GM19238 (cell line): Measurements from ENCODE around the gene NISCH.
A peak's percentile ranks its signal among the peaks of the same experiment; 100 is the strongest.

Experiments
- DNase-seq: peaks from one replicate; pipeline ENCODE4 v3.0.0; 2011; ENCODE audit warnings: low spot score; ENCODE audit not compliant: insufficient read length

Gene NISCH

DNA sequence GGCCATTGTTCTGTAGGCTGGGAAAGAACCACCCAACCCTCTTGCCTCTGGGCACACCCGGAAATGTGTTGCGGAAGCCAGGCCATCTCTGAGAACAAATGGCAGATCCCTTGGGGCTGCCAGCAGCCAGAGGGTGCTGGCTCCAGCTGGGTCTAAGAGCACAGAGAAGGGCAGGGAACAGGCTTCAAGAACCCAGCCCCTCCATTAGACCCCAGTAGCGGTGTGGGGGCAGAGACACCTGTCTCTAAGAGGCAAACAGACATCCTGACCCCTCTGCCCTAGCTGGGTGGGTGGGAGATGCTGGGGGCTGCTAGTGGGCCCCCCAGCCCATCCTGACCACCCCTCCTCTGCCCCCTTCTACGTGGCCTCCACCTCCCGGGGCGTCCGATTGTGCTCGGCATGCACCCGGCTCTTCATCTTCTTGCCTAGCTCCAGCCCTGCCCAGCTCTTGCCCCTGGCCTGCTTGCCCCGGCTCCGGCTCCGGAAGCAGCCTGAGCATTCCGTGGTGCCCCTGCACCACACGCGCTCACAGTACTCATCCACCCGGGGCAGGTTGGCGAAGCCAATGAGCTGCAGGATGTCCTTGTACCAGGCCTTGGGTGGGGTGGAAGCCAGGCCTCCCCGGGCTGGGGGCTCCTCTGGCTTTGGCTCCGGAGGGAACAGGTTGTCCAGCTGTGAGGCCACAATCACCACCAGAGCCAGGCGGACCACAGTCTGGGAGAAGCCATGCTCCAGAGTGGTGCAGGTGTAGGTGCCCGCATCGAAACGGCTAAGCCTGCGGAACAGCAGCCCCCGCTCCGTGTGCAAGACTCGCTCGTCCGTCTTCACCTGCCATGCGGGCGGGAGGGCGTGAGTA, 19.9 kb upstream of the NISCH start:
- DNase-seq, result no peak

GRCh38 chr3:52436500-52437149, 18.8 kb upstream of the NISCH start:
- no peak for DNase-seq

DNA sequence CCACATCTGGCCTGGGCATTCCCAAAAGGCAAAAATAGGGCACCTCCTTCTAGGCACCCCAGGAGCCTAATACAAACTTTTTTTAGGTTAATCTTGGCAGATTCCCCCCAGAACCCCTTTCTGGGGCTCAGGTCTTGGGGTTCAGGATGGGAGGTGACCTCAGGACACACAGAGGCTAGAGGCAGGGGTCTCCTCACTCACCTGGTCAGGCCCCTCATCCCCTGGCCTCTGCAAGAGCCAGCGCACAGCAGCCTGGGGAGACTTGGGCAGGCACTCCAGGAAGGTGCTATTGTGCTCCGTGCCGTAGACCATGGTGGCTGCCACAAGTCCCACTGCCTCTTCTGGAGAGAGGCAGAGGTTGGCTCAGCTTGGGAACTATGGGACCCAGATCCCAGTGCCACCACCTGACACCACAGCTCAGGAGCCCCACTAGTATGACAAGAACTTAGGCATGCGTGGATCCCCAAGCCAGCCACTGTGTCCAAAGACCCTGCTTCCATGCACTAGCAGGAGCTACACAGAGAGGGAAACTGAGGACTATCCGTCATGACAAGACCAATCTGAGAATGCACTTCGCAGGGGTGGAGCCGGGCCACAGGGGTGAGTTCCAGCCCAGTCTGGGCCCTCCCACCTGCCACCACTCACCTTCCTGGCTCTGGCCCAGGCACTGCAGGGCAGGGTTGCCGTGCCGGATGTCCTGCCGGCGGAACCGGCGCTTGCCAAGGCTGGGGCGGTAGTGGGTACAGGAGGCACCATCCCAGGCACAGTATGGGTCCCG, 17.9 kb upstream of the NISCH start:
- no peak for DNase-seq

- DNase-seq, result no peak
Measured at GRCh38 chr3:52438104-52438376, 17.4 kb upstream of the NISCH start.

DNA sequence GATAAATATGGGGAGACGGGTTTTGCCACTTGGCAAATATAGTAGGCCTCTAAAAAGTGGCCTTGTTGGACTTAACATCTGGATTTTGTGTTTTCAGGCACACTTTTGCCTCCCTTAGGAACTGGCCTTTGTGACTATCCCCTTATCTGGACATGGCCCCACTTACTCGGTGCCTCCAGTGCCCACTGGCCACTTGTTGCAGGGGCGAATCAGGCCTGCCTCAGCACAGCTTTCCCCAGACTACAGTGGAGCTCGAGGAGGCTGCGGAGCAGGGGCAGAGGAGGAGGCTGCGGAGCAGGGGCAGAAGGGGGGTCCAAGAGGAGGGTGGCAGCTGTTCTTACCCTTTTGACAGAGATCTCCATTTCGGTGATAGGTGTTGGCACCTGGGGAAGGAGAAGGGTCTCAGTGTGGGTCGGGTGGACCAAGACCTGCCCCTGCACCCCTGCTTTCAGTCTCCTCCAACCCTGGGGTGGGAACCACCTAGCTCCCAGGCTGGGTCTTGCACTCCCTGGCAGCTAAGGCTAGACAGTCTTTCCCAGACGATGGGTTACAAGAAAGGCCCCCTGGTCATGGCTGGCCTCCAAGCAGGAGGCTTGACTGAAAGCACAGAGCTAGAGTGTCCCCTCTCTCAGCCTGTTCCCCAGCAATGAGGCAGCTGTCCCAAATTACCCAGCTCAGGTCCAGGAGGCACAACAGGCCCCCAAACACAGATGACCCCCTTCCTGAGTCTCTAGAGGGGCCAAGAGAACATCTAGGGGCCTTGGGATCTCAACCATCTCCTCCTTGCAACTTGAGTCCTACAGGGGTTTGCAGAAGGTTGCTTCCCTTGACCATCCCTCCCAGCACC, 16.6 kb upstream of the NISCH start:
- no peak for DNase-seq

- DNase-seq, result no peak
Measured at GRCh38 chr3:52439426-52440248, 15.8 kb upstream of the NISCH start.

DNA sequence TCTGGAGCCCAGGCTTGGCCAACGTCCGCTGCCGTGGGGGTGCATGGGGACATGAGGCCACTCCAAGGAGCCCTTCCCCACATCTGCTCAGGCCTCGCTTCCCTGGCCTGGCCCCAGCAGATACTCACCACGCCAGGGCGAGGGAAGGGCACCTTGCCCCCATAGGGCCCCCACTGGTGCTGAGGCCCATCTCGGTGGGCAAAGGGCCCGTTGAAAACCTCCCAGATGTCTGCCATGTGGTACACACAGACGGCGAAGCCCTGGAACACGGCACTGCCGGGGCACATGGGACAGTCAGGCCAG, 15.2 kb upstream of the NISCH start:
- DNase-seq, result no peak

DNA sequence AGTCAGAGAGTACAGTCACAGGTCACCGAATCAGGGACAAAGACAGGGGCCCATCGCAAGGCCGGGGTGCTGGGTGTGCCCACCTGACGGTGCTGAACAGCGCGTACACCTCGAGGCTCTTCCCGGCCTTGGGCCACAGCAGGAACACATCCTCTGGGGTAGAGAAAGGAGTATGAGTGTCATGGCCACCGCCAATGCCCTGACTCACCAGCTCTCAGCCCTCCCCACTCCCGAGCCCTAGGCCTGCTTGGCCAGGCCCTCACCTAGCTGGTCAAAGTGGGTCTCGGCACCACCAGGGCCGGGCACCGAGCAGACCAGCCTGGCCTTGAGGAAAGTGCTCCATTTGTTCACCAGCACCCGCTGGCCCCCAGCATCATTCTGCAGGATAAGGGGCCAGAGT, 14.7 kb upstream of the NISCH start:
- DNase-seq, result no peak

DNA sequence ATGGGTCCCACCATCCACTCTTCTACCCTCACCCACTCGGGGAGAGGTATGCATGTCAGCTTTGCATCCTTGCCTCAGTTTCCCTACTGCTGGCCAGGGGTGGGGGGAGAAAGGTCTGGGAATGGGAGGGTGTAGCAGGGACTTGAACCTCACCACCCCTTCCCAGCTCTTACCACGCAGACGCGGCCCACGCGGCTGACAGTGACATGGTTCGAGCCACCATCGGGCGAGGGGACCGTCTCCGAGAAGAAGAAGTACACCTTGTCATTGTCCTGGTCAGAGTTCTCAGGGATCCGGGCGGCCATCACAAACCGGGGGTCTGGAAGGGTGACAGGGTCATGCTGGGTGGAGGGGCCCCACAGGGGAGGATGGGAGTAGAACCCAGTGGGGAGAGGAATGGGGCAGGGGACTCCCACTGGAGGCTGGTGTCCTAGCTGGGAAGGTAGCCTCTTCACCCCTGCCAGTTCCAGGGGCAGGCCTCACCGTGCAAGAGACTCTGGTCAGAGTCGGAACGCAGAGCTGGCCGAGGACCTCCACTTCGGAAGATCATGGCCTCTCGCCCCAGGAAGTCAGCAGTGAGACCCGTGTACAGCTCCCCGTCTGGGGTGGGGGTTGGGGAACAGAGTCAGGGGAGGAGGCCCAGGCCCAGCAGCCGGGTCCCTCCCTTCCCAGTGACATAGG, 14.2 kb upstream of the NISCH start:
- DNase-seq, result no peak

DNA sequence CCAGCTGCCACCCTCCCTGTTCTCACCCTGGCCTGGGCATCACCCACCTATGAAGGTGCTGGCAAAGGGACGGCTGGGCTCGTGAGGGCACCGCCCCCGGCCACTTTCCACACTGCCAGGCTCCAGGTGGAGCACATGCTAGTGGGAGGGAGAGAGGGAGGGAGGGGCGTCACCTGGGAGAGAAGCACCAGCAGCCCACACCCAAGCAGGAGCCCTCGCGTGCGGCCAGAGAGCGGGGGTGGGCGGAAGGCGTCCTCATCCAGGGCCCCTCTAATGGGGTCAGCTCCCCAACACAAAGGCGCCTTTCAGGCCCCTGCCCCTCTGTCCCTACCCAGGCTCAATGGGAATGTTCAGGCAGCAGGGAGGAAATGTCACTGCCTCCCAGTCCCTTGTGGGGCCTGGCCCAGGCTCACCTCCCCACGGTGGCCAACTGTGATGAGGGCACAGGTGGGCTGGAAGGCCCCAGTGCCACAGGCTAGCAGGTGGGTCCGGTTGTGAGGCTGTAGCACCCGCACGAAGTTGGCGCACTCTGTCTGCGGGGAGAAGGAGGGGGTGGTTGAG, 13.6 kb upstream of the NISCH start:
- DNase-seq, result no peak

DNA sequence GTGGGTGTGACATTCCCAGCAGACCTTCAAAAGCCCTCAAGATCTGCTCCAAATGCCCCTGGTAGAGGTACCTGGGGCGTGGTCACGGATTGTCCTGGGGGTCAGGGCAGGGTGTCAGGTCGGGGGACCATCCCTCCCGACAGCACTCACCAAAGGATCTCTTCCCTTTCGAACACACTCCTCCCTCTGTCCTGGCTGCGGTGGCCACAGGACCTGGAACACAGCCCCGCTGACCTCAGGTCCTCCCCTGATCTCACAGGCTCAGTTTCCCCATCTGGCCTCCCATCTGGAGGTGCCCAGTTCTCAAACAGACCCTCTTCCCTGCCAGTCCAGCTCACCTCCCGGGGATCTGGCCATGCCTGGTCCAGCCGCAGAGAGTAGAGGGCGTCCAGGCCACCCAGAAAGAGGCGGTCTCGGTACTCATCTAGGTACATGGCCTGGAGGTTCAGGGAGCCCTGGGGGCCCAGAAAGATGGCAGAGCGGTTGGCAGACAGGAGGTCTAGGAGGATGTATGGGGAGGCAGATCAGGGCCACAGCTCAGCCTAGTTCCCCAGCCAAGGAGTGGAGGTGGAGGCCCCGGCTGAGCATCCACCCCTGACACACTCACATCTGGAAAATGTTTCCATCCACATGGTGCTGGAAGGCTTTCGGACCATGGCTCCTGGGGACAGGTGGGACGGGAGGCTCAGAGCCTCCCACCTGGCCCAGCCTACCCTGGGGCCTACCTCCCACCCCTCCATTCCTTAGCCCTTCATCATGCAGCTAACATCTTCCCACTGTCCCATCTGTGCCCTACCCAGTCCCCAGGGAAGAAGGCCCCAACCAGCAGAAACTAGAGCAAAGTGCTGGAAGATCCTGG, 12.8 kb upstream of the NISCH start:
- DNase-seq, result no peak

DNA sequence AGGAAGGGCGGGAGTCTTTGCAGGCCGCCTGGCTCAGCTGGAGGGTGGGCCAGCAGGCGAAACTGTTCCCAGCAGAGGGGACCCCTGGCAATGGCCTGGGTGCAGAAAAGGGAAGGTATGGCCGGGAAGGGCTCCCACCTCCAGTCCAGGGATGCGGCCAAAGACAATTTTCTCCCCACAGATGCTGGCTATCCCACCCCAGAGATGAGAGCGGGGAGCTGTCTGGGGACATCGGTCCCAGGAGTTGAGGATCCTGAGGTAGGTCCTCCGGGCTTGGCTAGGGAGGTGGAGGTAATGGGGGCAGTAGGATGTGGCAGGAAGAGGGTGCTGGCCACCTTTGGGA, 12.2 kb upstream of the NISCH start:
- no peak for DNase-seq

DNA sequence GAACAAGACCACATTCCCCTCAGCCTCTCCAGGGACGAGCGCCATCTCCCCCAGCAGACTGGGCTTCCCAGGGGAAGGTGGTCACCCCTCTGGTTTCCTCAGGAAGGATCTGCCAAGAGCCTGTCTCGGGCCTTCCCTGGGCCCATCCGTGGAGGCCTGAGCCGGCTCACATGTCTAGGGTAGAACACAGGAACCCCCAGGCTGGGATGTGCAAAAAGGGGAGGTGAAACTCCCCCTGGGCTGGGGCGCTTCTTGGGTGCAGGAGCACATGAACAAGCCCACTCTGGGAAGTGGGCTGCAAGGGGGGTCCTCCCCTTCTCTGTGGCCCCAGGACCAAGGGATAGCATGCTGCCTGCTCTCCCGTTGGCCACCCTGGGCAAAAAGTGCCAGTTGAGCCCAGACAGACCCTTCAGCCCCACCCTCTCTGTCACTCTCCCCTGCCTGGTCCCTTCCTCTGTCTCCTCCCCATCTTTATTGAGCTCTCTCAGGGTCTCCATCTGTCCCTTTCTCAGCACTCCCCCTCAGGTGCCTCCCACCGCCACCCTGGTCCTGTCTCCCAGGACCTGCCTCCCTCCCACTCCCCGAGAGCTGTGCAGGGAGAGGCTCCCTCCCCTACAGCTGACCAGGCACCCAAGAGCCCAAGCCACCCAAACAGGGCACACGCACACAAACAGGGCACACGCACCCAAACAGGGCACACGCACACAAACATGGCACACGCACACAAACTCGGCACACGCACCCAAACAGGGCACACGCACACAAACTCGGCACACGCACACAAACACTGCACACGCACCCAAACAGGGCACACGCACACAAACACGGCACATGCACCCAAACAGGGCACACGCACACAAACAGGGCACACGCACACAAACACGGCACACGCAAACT, 11.4 kb upstream of the NISCH start:
- DNase-seq, result no peak

DNA sequence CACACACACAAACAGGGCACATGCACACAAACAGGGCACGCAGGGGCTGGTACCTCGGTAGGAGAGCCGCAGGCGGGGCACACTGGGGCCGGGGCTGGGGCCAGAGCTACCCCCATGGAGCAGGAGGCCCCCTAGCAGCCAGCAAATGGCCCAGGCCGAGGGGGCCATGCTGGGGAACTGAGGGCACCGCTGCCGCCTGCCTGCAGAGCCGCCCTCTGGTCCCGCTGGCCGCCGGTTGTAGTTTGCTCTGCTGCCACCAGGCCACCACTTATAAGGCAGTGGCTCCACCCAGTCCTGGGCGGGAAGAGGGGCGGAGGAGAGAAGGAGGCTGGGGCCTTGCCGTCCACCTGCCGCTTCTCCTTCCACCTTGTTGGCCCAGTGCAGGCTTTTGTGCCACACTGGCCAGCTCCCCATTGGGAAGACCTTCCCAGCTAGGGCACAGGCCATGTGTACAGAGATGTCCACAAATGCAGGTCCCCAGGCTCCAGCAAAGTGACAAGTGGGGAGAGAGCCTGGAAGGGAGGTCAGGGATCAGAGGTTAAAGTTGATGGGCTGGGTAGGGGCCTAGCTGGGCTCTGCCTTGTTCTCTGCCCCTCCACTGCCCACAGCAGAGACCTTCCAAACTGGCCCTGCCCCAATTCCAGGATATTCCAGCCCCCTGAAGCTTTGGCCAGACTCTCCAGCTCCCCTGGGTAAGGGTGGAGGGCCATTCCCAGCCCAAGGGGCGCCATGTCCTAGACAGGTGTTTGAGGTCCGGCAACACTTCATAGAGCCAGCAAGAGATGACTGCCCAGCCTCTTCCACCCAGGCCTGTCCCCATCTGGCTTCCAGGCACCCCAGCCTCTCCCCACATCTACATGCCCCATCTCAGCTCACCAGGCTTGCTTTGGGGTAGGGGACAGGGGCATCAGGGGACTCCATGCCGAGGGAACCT, 10.3 kb upstream of the NISCH start, which contains the start of gene SEMA3G:
Gene SEMA3G (minus strand): TSS at position 244 of the 934 bp plus-strand sequence. CDS start 76 bp downstream, at position 168.
- DNase-seq, result peak; percentile 76

GRCh38 chr3:52446042-52446441, 9.4 kb upstream of the NISCH start:
- DNase-seq, result no peak

DNA sequence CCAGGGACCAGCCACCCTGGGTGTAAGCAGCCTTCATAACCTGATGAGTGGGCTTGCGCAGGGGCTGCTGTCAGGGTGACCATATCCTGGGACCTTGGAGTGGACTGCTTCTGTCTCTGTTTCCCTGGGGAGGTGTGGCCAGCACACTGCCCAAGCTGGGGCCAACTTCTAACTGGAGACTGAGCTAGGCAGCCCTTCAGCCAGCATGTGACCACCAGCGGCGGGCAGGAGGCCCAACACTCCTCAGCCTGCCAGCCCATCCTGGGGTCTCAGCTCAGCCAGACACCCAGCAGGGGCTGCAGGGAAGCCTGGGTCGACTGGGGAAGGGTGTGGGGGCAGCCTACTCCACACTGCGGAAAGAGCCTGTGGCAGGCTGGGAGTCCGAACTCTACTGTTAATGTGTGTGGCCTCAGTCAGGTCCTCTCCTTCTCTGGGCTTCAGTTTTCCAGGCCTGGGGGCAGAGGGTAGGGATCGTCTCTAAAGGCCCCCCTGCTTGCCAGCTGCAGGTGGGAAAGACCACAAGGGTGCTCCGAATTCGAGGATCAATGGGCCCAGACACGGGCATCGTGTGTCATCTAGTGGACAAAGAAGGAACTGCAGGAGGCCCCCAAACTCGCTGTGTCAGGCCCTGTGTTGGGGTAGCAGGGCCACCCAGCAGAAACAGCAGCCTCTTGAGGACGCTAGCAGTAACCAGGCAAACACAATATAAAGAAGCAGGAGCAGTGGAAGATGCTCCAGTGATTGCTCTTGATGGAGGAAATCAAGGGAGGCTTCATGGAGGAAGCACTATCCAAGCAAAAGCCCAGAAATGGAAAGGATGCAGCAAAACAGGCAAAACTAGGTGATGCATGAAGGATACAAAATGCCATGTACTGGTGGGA, 8.5 kb upstream of the NISCH start:
- DNase-seq, result peak; percentile 61
